Natural killer cell (primary cell): ENCODE data around the gene RRP12. TPM values are rescaled to one million over a fixed set of nuclear protein-coding genes. Genes with fewer than 3 reads are reported as not detected.

Experiments used
- ATAC-seq, 3 donors: fragments of 150-1000 bp in 2 of 3; fragments of 200-7000 bp in 1 of 3; cut with Tn5 transposase; 1 replicate in 1 of 3; 2 replicates in 2 of 3; pipeline ENCODE4 v1.10.0; 2021; ENCODE audit warnings: mild to moderate bottlenecking in 2 of 3, moderate library complexity in 2 of 3
- DNase-seq, 2 donors: peaks; one replicate each; pipeline versions ENCODE4 v3.0.0 to v3.0.0-alpha.2; 2013 to 2021; ENCODE audit warnings: mixed read lengths in 1 of 2
- H3K27ac ChIP-seq: one replicate; pipeline ENCODE4 v1.5.1; 2013; ENCODE audit warnings: mild to moderate bottlenecking, low read length
- H3K27me3 ChIP-seq: one replicate; pipeline ENCODE4 v1.6.1; 2013; ENCODE audit warnings: low read length; ENCODE audit not compliant: control insufficient read depth, insufficient read depth
- H3K36me3 ChIP-seq: one replicate; pipeline ENCODE4 v1.6.1; 2013; ENCODE audit warnings: low read length; ENCODE audit not compliant: control insufficient read depth, insufficient read depth
- H3K4me1 ChIP-seq: one replicate; pipeline ENCODE4 v1.6.1; 2013; ENCODE audit warnings: low read length; ENCODE audit not compliant: control insufficient read depth, insufficient read depth
- H3K4me3 ChIP-seq: one replicate; pipeline ENCODE4 v1.5.1; 2013; ENCODE audit warnings: low read length
- H3K9me3 ChIP-seq: one replicate; pipeline ENCODE4 v1.6.1; 2013; ENCODE audit warnings: low read length; ENCODE audit not compliant: control insufficient read depth, insufficient read depth
- H3K27ac Mint-ChIP-seq, 2 donors: one replicate each; pipeline ENCODE4 v1.8.0; 2022; ENCODE audit warnings: mild to moderate bottlenecking in 2 of 2, mixed read lengths in 2 of 2, moderate library complexity in 1 of 2
- H3K27me3 Mint-ChIP-seq, 2 donors: one replicate each; pipeline ENCODE4 v1.8.0; 2022; ENCODE audit warnings: low read depth in 2 of 2, mixed read lengths in 2 of 2
- H3K36me3 Mint-ChIP-seq: one replicate; pipeline ENCODE4 v1.8.0; 2022; ENCODE audit warnings: mixed read lengths
- H3K4me1 Mint-ChIP-seq, 2 donors: one replicate each; pipeline ENCODE4 v1.8.0; 2022; ENCODE audit warnings: mixed read lengths in 2 of 2
- H3K4me3 Mint-ChIP-seq: one replicate; pipeline ENCODE4 v1.8.0; 2022; ENCODE audit warnings: mild to moderate bottlenecking, moderate library complexity, mixed read lengths
- H3K9me3 Mint-ChIP-seq, 2 donors: one replicate each; pipeline ENCODE4 v1.8.0; 2022; ENCODE audit warnings: mixed read lengths in 2 of 2
- CTCF ChIP-seq: fragments of 200-600 bp; IDR thresholded peaks from one replicate; pipeline ENCODE4 v1.8.0; 2022; ENCODE audit warnings: antibody characterized with exemption
- WGBS: methylation state at CpG from one replicate; pipeline ENCODE4 v1.1.7; 2013; ENCODE audit warnings: missing lambda C conversion rate; ENCODE audit not compliant: insufficient coverage; 5-methylcytosine and 5-hydroxymethylcytosine counted together
- intact Hi-C: fragments of 100-400 bp; cut with micrococcal nuclease; formaldehyde crosslinking; loops from one replicate; pipeline ENCODE4 v1.14.2; 2022
- total RNA-seq, 4 donors: library from RNA; stranded (reverse); fragments of 120-200 nt in 1 of 4; gene quantifications; one replicate each; pipeline versions ENCODE4 v1.2.3 to v1.2.4, GENCODE V29; 2013 to 2022

RRP12 gene
- total RNA-seq, 3 donors from 2014 or later (not counting 1 experiment from before 2014, with no cell fraction given), result 60.1 to 234 (median 79.2) TPM

- H3K9me3 Mint-ChIP-seq, result no peaks in the 10 kb centered on the region
- intact Hi-C loops, result no loop called here
- DNase-seq (no peak), ATAC-seq (no peak)
- H3K4me3 ChIP-seq, result no peak overlapping the region
- no peak overlapping the region for H3K27ac ChIP-seq
- no peak for TF ChIP-seq CTCF
- 98% methylated on average over 7 of the region's 7 CpGs for WGBS
- H3K9me3 ChIP-seq, result no peaks in the 10 kb centered on the region
- H3K4me1 ChIP-seq, result no peaks in the 10 kb centered on the region
- no peak overlapping the region for H3K27ac Mint-ChIP-seq
- H3K27me3 ChIP-seq, result no peaks in the 10 kb centered on the region
- H3K4me1 Mint-ChIP-seq, result no peaks in the 10 kb centered on the region
- peaks cover 24% of the 10 kb centered on the region for H3K36me3 ChIP-seq
- H3K36me3 Mint-ChIP-seq, result no peaks in the 10 kb centered on the region
- H3K27me3 Mint-ChIP-seq, result no peaks in the 10 kb centered on the region
- no peak overlapping the region for H3K4me3 Mint-ChIP-seq
These were observed 15.6 kb downstream of the RRP12 start for GRCh38 chr10:97385565-97385964.

GRCh38 chr10:97384641-97385040, 16.5 kb downstream of the RRP12 start:
- no peaks in the 10 kb centered on the region for H3K9me3 ChIP-seq
- WGBS, result 93% methylated on average over 6 of the region's 6 CpGs
- Mint-ChIP-seq H3K27ac (no peak overlapping the region), H3K4me1 (no peaks in the 10 kb centered on the region), H3K27me3 (no peaks in the 10 kb centered on the region), H3K4me3 (no peak overlapping the region), H3K36me3 (no peaks in the 10 kb centered on the region), H3K9me3 (no peaks in the 10 kb centered on the region)
- peaks cover 22% of the 10 kb centered on the region for H3K36me3 ChIP-seq
- no peak for TF ChIP-seq CTCF
- no peaks in the 10 kb centered on the region for H3K27me3 ChIP-seq
- H3K4me3 ChIP-seq, result no peak overlapping the region
- no peaks in the 10 kb centered on the region for H3K4me1 ChIP-seq
- DNase-seq (no peak), ATAC-seq (no peak)
- intact Hi-C loops, result no loop called here
- no peak overlapping the region for H3K27ac ChIP-seq

GRCh38 chr10:97384156-97384555, 17.0 kb downstream of the RRP12 start:
- Histone ChIP-seq H3K9me3 (no peaks in the 10 kb centered on the region), H3K27me3 (no peaks in the 10 kb centered on the region), H3K4me3 (no peak overlapping the region), H3K36me3 (peaks cover 26% of the 10 kb centered on the region), H3K27ac (no peak overlapping the region), H3K4me1 (no peaks in the 10 kb centered on the region)
- Mint-ChIP-seq H3K9me3 (no peaks in the 10 kb centered on the region), H3K36me3 (no peaks in the 10 kb centered on the region), H3K27me3 (no peaks in the 10 kb centered on the region), H3K4me1 (no peaks in the 10 kb centered on the region), H3K4me3 (no peak overlapping the region), H3K27ac (no peak overlapping the region)
- peak in 1 of 3 donors; percentile 3 for ATAC-seq
- no peak for DNase-seq
- 98% methylated on average over 5 of the region's 5 CpGs for WGBS
- intact Hi-C loops, result no loop called here
- TF ChIP-seq CTCF, result no peak

GRCh38 chr10:97383159-97383558, 18.0 kb downstream of the RRP12 start:
- Mint-ChIP-seq H3K4me1 (no peaks in the 10 kb centered on the region), H3K27me3 (no peaks in the 10 kb centered on the region), H3K36me3 (no peaks in the 10 kb centered on the region), H3K9me3 (no peaks in the 10 kb centered on the region), H3K4me3 (no peak overlapping the region), H3K27ac (peak overlapping the region in 1 of 2 donors; percentile 13)
- ATAC-seq (no peak), DNase-seq (no peak)
- H3K27me3 ChIP-seq, result no peaks in the 10 kb centered on the region
- no peak overlapping the region for H3K4me3 ChIP-seq
- no peaks in the 10 kb centered on the region for H3K9me3 ChIP-seq
- H3K27ac ChIP-seq, result no peak overlapping the region
- H3K4me1 ChIP-seq, result no peaks in the 10 kb centered on the region
- intact Hi-C loops, result no loop called here
- no peak for TF ChIP-seq CTCF
- WGBS, result 96% methylated on average over 7 of the region's 7 CpGs
- peaks cover 25% of the 10 kb centered on the region for H3K36me3 ChIP-seq
